Ishikawa (cell line): Measurements from ENCODE around the gene TMEM212.

Experiments
- CEBPB ChIP-seq: IDR thresholded peaks from 2 replicates; pipeline ENCODE4 v1.6.1; 2012
- CREB1 ChIP-seq: IDR thresholded peaks from 2 replicates; pipeline ENCODE4 v1.6.1; 2012; ENCODE audit warnings: low read depth
- EGR1 ChIP-seq: IDR thresholded peaks from 2 replicates; pipeline ENCODE4 v1.6.1; 2012
- EP300 ChIP-seq: IDR thresholded peaks from 2 replicates; pipeline ENCODE4 v1.6.1; 2012; ENCODE audit warnings: borderline replicate concordance
- FOXM1 ChIP-seq: IDR thresholded peaks from 2 replicates; pipeline ENCODE4 v1.6.1; 2012; ENCODE audit warnings: low read depth, borderline replicate concordance
- NFIC ChIP-seq: IDR thresholded peaks from 2 replicates; pipeline ENCODE4 v1.6.1; 2012
- RAD21 ChIP-seq: IDR thresholded peaks from 2 replicates; pipeline ENCODE4 v1.6.1; 2012; ENCODE audit warnings: low read depth
- TAF1 ChIP-seq: IDR thresholded peaks from 2 replicates; pipeline ENCODE4 v1.6.1; 2012; ENCODE audit warnings: low read depth, mild to moderate bottlenecking
- TCF12 ChIP-seq: IDR thresholded peaks from 2 replicates; pipeline ENCODE4 v1.6.1; 2012; ENCODE audit warnings: low read depth
- TEAD4 ChIP-seq: IDR thresholded peaks from 2 replicates; pipeline ENCODE4 v1.6.1; 2012
- YY1 ChIP-seq: IDR thresholded peaks from 2 replicates; pipeline ENCODE4 v1.6.1; 2012; ENCODE audit warnings: low read depth
- ZBTB7A ChIP-seq: IDR thresholded peaks from 2 replicates; pipeline ENCODE4 v1.6.1; 2012; ENCODE audit warnings: low read depth
- TF ChIP-seq, protein P1 (sequence below): IDR thresholded peaks from 2 replicates; pipeline ENCODE4 v1.6.1; 2012
- TF ChIP-seq, protein P2 (sequence below): IDR thresholded peaks from 2 replicates; pipeline ENCODE4 v1.6.1; 2012; ENCODE audit warnings: low read depth, mild to moderate bottlenecking
- TF ChIP-seq, protein P3 (sequence below): IDR thresholded peaks from 2 replicates; pipeline ENCODE4 v1.6.1; 2012

Gene TMEM212

DNA sequence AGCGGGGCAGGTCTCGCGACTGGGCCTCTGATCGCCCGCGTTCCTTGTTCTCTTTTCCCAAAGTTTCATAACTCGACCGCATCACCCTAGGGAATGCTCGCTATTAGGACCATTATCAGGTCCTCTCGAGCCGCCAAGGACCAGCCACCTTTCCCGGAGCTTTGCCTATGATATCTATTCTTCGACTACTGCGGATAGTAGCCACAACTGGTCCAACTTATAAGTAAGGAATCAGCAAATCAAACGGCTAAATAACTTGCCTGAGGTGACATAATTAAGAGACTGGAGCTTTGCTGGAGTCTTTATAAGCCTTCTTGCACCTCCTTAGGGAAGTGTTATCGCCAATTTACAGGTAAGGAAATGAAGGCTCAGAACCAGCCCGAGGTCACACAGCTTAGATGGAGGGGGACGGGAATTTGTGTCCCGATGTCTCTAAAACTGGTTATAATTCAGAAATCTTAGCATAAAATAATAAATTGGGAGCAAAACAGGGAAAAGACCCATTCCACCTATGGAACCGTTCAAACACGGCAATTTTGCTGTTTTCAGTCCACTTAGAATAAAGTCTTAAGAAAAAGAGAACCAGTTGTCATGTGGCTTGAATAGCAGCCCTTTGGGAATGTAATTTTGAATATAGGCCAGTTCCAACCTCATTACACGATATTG lies 32.4 kb upstream of the TMEM212 start:
- TF ChIP-seq RAD21 (no peak), EGR1 (no peak), CEBPB (0 out of 2 replicates have a peak, but pooled peaks have one; percentile 36)
- TF ChIP-seq, protein P1, sequence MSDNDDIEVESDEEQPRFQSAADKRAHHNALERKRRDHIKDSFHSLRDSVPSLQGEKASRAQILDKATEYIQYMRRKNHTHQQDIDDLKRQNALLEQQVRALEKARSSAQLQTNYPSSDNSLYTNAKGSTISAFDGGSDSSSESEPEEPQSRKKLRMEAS = no peak

DNA sequence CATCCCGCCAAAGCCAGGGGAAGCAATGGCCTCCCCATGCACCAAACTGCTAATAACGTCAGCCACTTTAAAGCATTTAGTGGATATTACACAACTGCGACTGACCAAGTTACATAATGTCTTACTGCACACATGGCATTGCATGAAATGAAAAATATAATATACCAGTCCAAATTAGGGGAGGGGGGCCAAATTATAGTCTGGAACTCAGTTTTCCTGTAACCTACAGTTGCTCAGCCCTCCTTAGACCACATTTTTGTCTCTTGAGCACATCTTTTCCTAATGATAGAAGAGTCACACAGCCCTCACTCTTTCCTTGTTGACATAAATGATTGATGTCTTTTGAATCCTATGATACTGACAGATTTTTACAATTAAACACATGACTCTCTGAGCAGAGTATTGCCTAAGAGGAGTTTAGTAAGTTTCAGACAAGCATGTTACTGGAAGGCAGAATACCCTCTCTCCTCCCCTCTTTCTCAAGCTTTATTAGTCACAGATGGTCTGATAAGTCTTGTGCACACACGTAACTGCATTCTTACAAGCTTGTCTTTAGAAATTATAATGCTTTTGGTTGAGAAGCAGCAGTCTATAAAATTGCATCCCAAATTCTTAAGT lies 31.7 kb upstream of the TMEM212 start:
- TF ChIP-seq EP300 (no peak), FOXM1 (no peak), RAD21 (no peak), CEBPB (no peak; the same call in 1 of the 2 replicates), YY1 (no peak), EGR1 (no peak), ZBTB7A (no peak), TAF1 (no peak), NFIC (no peak), TEAD4 (no peak), TCF12 (no peak), CREB1 (no peak)
- TF ChIP-seq, protein P2, sequence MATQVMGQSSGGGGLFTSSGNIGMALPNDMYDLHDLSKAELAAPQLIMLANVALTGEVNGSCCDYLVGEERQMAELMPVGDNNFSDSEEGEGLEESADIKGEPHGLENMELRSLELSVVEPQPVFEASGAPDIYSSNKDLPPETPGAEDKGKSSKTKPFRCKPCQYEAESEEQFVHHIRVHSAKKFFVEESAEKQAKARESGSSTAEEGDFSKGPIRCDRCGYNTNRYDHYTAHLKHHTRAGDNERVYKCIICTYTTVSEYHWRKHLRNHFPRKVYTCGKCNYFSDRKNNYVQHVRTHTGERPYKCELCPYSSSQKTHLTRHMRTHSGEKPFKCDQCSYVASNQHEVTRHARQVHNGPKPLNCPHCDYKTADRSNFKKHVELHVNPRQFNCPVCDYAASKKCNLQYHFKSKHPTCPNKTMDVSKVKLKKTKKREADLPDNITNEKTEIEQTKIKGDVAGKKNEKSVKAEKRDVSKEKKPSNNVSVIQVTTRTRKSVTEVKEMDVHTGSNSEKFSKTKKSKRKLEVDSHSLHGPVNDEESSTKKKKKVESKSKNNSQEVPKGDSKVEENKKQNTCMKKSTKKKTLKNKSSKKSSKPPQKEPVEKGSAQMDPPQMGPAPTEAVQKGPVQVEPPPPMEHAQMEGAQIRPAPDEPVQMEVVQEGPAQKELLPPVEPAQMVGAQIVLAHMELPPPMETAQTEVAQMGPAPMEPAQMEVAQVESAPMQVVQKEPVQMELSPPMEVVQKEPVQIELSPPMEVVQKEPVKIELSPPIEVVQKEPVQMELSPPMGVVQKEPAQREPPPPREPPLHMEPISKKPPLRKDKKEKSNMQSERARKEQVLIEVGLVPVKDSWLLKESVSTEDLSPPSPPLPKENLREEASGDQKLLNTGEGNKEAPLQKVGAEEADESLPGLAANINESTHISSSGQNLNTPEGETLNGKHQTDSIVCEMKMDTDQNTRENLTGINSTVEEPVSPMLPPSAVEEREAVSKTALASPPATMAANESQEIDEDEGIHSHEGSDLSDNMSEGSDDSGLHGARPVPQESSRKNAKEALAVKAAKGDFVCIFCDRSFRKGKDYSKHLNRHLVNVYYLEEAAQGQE = no peak
- TF ChIP-seq, protein P1 = no peak
- TF ChIP-seq, protein P3, sequence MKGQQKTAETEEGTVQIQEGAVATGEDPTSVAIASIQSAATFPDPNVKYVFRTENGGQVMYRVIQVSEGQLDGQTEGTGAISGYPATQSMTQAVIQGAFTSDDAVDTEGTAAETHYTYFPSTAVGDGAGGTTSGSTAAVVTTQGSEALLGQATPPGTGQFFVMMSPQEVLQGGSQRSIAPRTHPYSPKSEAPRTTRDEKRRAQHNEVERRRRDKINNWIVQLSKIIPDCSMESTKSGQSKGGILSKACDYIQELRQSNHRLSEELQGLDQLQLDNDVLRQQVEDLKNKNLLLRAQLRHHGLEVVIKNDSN = no peak

DNA sequence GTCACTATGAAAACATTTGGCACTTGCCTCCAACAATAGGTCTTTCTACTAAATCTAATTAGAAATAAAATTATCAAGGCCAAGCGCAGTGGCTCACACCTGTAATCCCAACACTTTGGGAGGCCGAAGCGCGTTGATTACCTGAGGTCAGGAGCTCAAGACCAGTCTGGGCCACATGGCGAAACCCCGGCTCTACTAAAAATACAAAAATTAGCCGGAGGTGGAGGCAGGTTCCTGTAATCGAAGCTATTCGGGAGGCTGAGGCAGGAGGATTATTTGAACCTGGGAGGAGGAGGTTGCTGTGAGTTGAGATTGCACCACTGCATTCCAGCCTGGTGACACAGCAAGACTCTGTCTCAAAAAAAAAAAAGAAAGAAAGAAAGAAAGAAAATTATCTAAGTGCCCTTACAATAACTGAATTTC lies 31.2 kb upstream of the TMEM212 start:
- TF ChIP-seq CEBPB = peak; percentile 88
- TF ChIP-seq TEAD4 = peak; percentile 83
- TF ChIP-seq, protein P1 = no peak
- no peak for TF ChIP-seq EGR1
- no peak for TF ChIP-seq TAF1
- TF ChIP-seq, protein P2 = no peak
- no peak for TF ChIP-seq TCF12
- no peak for TF ChIP-seq EP300
- no peak for TF ChIP-seq ZBTB7A
- TF ChIP-seq FOXM1 = no peak
- TF ChIP-seq CREB1 = no peak
- TF ChIP-seq YY1 = no peak
- TF ChIP-seq RAD21 = no peak
- TF ChIP-seq, protein P3 = no peak
- no peak for TF ChIP-seq NFIC

DNA sequence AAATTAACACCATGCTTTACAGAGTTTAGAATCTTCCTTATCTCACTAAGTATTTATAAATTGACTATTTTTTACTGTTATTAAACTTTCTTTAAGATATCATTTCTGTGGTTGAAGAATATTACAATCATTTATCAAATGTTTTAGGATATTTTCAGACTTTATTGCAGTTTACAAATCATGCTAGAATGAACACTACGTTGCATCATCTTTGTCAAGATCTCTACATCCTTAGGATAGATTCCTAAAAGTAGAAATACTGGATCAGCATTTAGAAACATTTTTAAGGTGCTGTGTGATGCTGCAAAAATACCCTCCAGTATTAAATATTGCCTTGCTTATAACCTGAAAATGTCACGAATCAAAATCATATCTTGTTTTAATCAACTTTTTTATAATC lies 30.3 kb upstream of the TMEM212 start:
- TF ChIP-seq EGR1 (no peak), NFIC (no peak), ZBTB7A (no peak), CEBPB (0 out of 2 replicates have a peak, but pooled peaks have one; percentile 4), EP300 (no peak)
- TF ChIP-seq, protein P2 = no peak
